Adrenal gland (tissue), 12 donors: Measurements from ENCODE around the gene ETV3L. TPM values are rescaled to one million over a fixed set of nuclear protein-coding genes. Genes with fewer than 3 reads are reported as not detected.
"Not testable (repeated sequence)": the region's sequence is repeated elsewhere in the genome, so short reads cannot be mapped to it uniquely, and the experiment has no call there.

ENCODE experiments used
- DNase-seq, 7 donors: peaks; one replicate each; pipeline ENCODE4 v3.0.0-alpha.2; 2019 to 2020
- H3K27ac ChIP-seq, 5 donors: fragments of 200-600 bp; sonication (generic) in 4 of 5; 1 replicate in 3 of 5; 2 replicates in 2 of 5; pipeline versions ENCODE4 v1.5.1 to v1.8.0; 2016 to 2020; ENCODE audit warnings: mild to moderate bottlenecking in 1 of 5
- H3K27me3 ChIP-seq: fragments of 200-600 bp; 2 replicates; pipeline ENCODE4 v1.8.0; 2021
- H3K36me3 ChIP-seq, 2 donors: fragments of 200-600 bp; replicated peaks in 1 of 2; 1 replicate in 1 of 2; 2 replicates in 1 of 2; pipeline versions ENCODE4 v1.5.1 to v1.8.0; 2018 to 2022
- H3K4me1 ChIP-seq, 2 donors: fragments of 200-600 bp; replicated peaks in 1 of 2; 1 replicate in 1 of 2; 2 replicates in 1 of 2; pipeline versions ENCODE4 v1.5.1 to v1.8.0; 2018 to 2021
- H3K4me3 ChIP-seq, 4 donors: fragments of 200-600 bp; sonication (generic) in 3 of 4; one replicate each; pipeline ENCODE4 v1.5.1; 2016 to 2018
- H3K9me3 ChIP-seq, 3 donors: fragments of 200-600 bp; sonication (generic) in 1 of 3; replicated peaks in 1 of 3; 1 replicate in 2 of 3; 2 replicates in 1 of 3; pipeline versions ENCODE4 v1.5.1 to v1.8.0; 2016 to 2021
- CTCF ChIP-seq, 6 experiments: fragments of 450-650 bp in 4 of 6; fragments of 200-600 bp in 2 of 6; sonication (generic) in 1 of 6; IDR thresholded peaks; 1 replicate in 5 of 6; 2 replicates in 1 of 6; pipeline versions ENCODE4 v1.5.1 to v1.8.0; 2016 to 2021; ENCODE audit warnings: antibody characterized with exemption in 6 of 6, mild to moderate bottlenecking in 2 of 6, moderate library complexity in 1 of 6
- POLR2A ChIP-seq, 2 donors: fragments of 450-650 bp; IDR thresholded peaks; one replicate each; pipeline ENCODE4 v1.6.1; 2017; ENCODE audit warnings: antibody characterized with exemption in 2 of 2, mild to moderate bottlenecking in 2 of 2, moderate library complexity in 1 of 2
- WGBS, 4 donors: extraction: QIAGEN DNeasy Blood & Tissue Kit in 2 of 4; methylation state at CpG; one replicate each; pipeline versions ENCODE4 v1.1.5 to v1.1.7; 2013 to 2017; 5-methylcytosine and 5-hydroxymethylcytosine counted together
- intact Hi-C, 2 donors: fragments of 100-400 bp; cut with DNase I; formaldehyde crosslinking; loops; one replicate each; pipeline versions ENCODE4 v1.14.1 to v1.15.0; 2022 to 2023
- polyA plus RNA-seq, 3 donors: library from polyadenylated mRNA; stranded (reverse); fragments of 200-250 nt in 2 of 3; fragments of 350-450 nt in 1 of 3; fragmentation: Illumina TruSeq in 1 of 3; extraction: RNeasy Lipid Tissue Mini Kit (QIAGEN cat#74804) in 1 of 3; gene quantifications; one replicate each; pipeline ENCODE4 v1.2.3, GENCODE V29; 2013 to 2014
- total RNA-seq, 9 donors: library from RNA; depleted of rRNA in 4 of 9; stranded (reverse); fragments of >200 nt in 4 of 9; fragments of 120-200 nt in 1 of 9; fragmentation: NEBNext Ultra II Directional in 1 of 9; extraction: Animal tissue kit (Norgen Biotek cat#: 25700) in 1 of 9; gene quantifications; one replicate each; pipeline versions ENCODE4 v1.1.0 to v1.2.4, GENCODE V29; 2013 to 2023
- donor health status: healthy with polysubstance abuse.
- donor health status: Bipolar disorder and iron deficiency.
- donor health status: DM: yes; HTN: yes; CAD: no.
- donor health status: DM: no; HTN: no; CAD: no.
- donor health status: DM: no; HTN: no; CAD: no.
- donor health status: DM: yes; HTN: yes; CAD: no.

Gene ETV3L
- total and polyA plus RNA-seq, 12 donors = not detected

GRCh38 chr1:157056269-157056668 lies 43.3 kb downstream of the ETV3L start:
- 58 to 70% (median 62%) methylated on average over 1 of the region's 1 CpG for WGBS, 4 donors
- Histone ChIP-seq H3K36me3 (no peaks in the 10 kb centered on the region), H3K27me3 (no peaks in the 10 kb centered on the region), H3K4me1 (no peaks in the 10 kb centered on the region), H3K4me3 (no peak overlapping the region), H3K27ac (no peak overlapping the region), H3K9me3 (peaks cover 0 to 11% (median 0%) of the 10 kb centered on the region in 3 donors)
- intact Hi-C loops = no loop called here
- DNase-seq = no peak
- no peak for TF ChIP-seq CTCF (IDR thresholded peaks at IDR 0.05)
- TF ChIP-seq POLR2A (IDR thresholded peaks at IDR 0.05) = no peak

- H3K36me3 ChIP-seq, H3K4me3 ChIP-seq, intact Hi-C loops, DNase-seq, H3K27me3 ChIP-seq, H3K27ac ChIP-seq, H3K4me1 ChIP-seq: not testable (repeated sequence)
- 80 to 91% (median 83%) methylated on average over 5 of the region's 5 CpGs for WGBS, 4 donors
- H3K9me3 ChIP-seq = peaks cover 0 to 11% (median 0%) of the 10 kb centered on the region in 3 donors
Measured at GRCh38 chr1:157055729-157056128, 43.9 kb downstream of the ETV3L start.

- DNase-seq = no peak
- Histone ChIP-seq H3K36me3 (no peaks in the 10 kb centered on the region), H3K27me3 (no peaks in the 10 kb centered on the region), H3K4me1 (no peaks in the 10 kb centered on the region), H3K27ac (no peak overlapping the region), H3K4me3 (no peak overlapping the region), H3K9me3 (peaks cover 0 to 11% (median 0%) of the 10 kb centered on the region in 3 donors)
- TF ChIP-seq CTCF (IDR thresholded peaks at IDR 0.05) (no peak), POLR2A (IDR thresholded peaks at IDR 0.05) (no peak)
- 61 to 72% (median 66%) methylated on average over 2 of the region's 2 CpGs for WGBS, 4 donors
- intact Hi-C loops = no loop called here
Measured at GRCh38 chr1:157050836-157051235, 48.8 kb downstream of the ETV3L start.

GRCh38 chr1:157047062-157047410 lies 52.6 kb downstream of the ETV3L start:
- H3K36me3 ChIP-seq = no peaks in the 10 kb centered on the region
- no peaks in the 10 kb centered on the region for H3K27me3 ChIP-seq
- DNase-seq = no peak
- H3K4me1 ChIP-seq = peaks cover 25 to 32% of the 10 kb centered on the region in 2 donors
- intact Hi-C loops = loop anchor here in 1 of 2 donors (10.0 kb wide), 1 partner anchor 62 kb away; no protein-coding TSS in a partner anchor
- H3K4me3 ChIP-seq = no peak overlapping the region
- TF ChIP-seq CTCF (IDR thresholded peaks at IDR 0.05) (no peak), POLR2A (IDR thresholded peaks at IDR 0.05) (no peak)
- H3K27ac ChIP-seq = no peak overlapping the region
- WGBS, 4 donors = 44 to 73% (median 59%) methylated on average over 2 of the region's 2 CpGs
- H3K9me3 ChIP-seq = peaks cover 0 to 5% (median 0%) of the 10 kb centered on the region in 3 donors
